HepG2 (cell line): ENCODE measurements around the gene ZCCHC8. TPM values are rescaled to one million over a fixed set of nuclear protein-coding genes. Genes with fewer than 3 reads are reported as not detected.

ENCODE experiments used
- ETV6 ChIP-seq: sonication (generic); formaldehyde crosslinking; conservative IDR thresholded peaks from 2 replicates; pipeline ENCODE4 v1.4.0; 2020; ENCODE audit warnings: missing genetic modification reagents
- FOSL2 ChIP-seq: sonication (generic); formaldehyde crosslinking; IDR thresholded peaks from 2 replicates; pipeline ENCODE4 v1.4.0; 2020; ENCODE audit warnings: missing genetic modification reagents
- GFI1 ChIP-seq: sonication (generic); formaldehyde crosslinking; IDR thresholded peaks from 2 replicates; pipeline ENCODE4 v1.5.0; 2020; ENCODE audit warnings: missing genetic modification reagents, mild to moderate bottlenecking, borderline replicate concordance
- HMG20A ChIP-seq: IDR thresholded peaks from 2 replicates; pipeline ENCODE4 v1.6.1; 2016; ENCODE audit warnings: borderline replicate concordance
- HNF4A ChIP-seq: sonication (generic); formaldehyde crosslinking; IDR thresholded peaks from 2 replicates; pipeline ENCODE4 v1.4.0; 2020; ENCODE audit warnings: missing genetic modification reagents
- HNRNPL ChIP-seq: fragments of 200-400 bp; formaldehyde crosslinking; IDR thresholded peaks from 2 replicates; pipeline ENCODE4 v1.6.1; 2017; ENCODE audit warnings: mild to moderate bottlenecking, low read depth, low read length
- IRF2 ChIP-seq: IDR thresholded peaks from 2 replicates; pipeline ENCODE4 v1.6.1; 2018; ENCODE audit warnings: missing genetic modification reagents, missing compliant biosample characterization
- KDM2A ChIP-seq: sonication (generic); formaldehyde crosslinking; IDR thresholded peaks from 2 replicates; pipeline ENCODE4 v1.4.0; 2020; ENCODE audit warnings: low read depth, missing genetic modification reagents, borderline replicate concordance
- LCORL ChIP-seq, 2 experiments: fragments of 450-650 bp in 1 of 2; sonication (generic) in 1 of 2; formaldehyde crosslinking in 1 of 2; IDR thresholded peaks; 2 replicates each; pipeline versions ENCODE4 v1.5.0 to v1.6.1; 2017 to 2020; ENCODE audit warnings: antibody characterized with exemption in 1 of 2, missing genetic modification reagents in 1 of 2
- RFXAP ChIP-seq: sonication (generic); formaldehyde crosslinking; IDR thresholded peaks from 2 replicates; pipeline ENCODE4 v1.4.0; 2020; ENCODE audit warnings: missing genetic modification reagents, borderline replicate concordance
- SIX4 ChIP-seq: sonication (generic); formaldehyde crosslinking; IDR thresholded peaks from 2 replicates; pipeline ENCODE4 v1.4.0; 2020; ENCODE audit warnings: missing genetic modification reagents
- SMAD9 ChIP-seq: sonication (generic); formaldehyde crosslinking; IDR thresholded peaks from 2 replicates; pipeline ENCODE4 v1.5.1; 2020; ENCODE audit warnings: mild to moderate bottlenecking, missing genetic modification reagents
- ZFP41 ChIP-seq: sonication (generic); formaldehyde crosslinking; IDR thresholded peaks from 2 replicates; pipeline ENCODE4 v1.4.0; 2020; ENCODE audit warnings: mild to moderate bottlenecking, missing genetic modification reagents, borderline replicate concordance
- ZNF460 ChIP-seq: sonication (generic); formaldehyde crosslinking; IDR thresholded peaks from 2 replicates; pipeline ENCODE4 v1.5.1; 2020; ENCODE audit warnings: missing genetic modification reagents, mild to moderate bottlenecking, borderline replicate concordance
- ZNF484 ChIP-seq: sonication (generic); formaldehyde crosslinking; IDR thresholded peaks from 2 replicates; pipeline ENCODE4 v1.5.1; 2020; ENCODE audit warnings: mild to moderate bottlenecking, low read depth, missing genetic modification reagents, borderline replicate concordance
- ZNF510 ChIP-seq: sonication (generic); formaldehyde crosslinking; IDR thresholded peaks from 2 replicates; pipeline ENCODE4 v1.4.0; 2020; ENCODE audit warnings: low read depth, mild to moderate bottlenecking, missing genetic modification reagents
- ZNF674 ChIP-seq: sonication (generic); formaldehyde crosslinking; IDR thresholded peaks from 2 replicates; pipeline ENCODE4 v1.5.0; 2020; ENCODE audit warnings: low read depth, mild to moderate bottlenecking, missing genetic modification reagents
- ZNF766 ChIP-seq: sonication (generic); formaldehyde crosslinking; IDR thresholded peaks from 2 replicates; pipeline ENCODE4 v1.5.0; 2020; ENCODE audit warnings: missing genetic modification reagents, borderline replicate concordance
- ZNF891 ChIP-seq: sonication (generic); formaldehyde crosslinking; IDR thresholded peaks from 2 replicates; pipeline ENCODE4 v1.5.0; 2020; ENCODE audit warnings: mild to moderate bottlenecking, missing genetic modification reagents
- polyA plus RNA-seq, 8 experiments: library from polyadenylated mRNA; depleted of rRNA in 3 of 8; stranded (reverse) in 7 of 8; unstranded in 1 of 8; fragments of >200 nt; fragmentation: Illumina TruSeq in 4 of 8; extraction: Trizol in 4 of 8; gene quantifications; 2 replicates each; pipeline versions ENCODE4 v1.2.1 to v1.2.3, GENCODE V29; 2011 to 2016; ENCODE audit warnings: low read depth in 4 of 8, missing spikeins in 1 of 8, mixed read lengths in 1 of 8; ENCODE audit not compliant: insufficient read depth in 1 of 8
- total RNA-seq, 5 experiments: library from RNA; depleted of rRNA; stranded (reverse); fragments of >200 nt; fragmentation: Illumina TruSeq; extraction: Trizol; gene quantifications; 2 replicates each; pipeline ENCODE4 v1.2.3, GENCODE V29; 2016; ENCODE audit warnings: low read depth in 1 of 5
- TF ChIP-seq, protein P1 (sequence below): sonication (generic); formaldehyde crosslinking; IDR thresholded peaks from 2 replicates; pipeline ENCODE4 v1.4.0; 2020; ENCODE audit warnings: mild to moderate bottlenecking, missing genetic modification reagents
- TF ChIP-seq, protein P2 (sequence below), 2 experiments: IDR thresholded peaks; 2 replicates each; pipeline ENCODE4 v1.6.1; 2011 to 2012; ENCODE audit warnings: low read length in 2 of 2, borderline replicate concordance in 1 of 2, low read depth in 1 of 2, mild to moderate bottlenecking in 1 of 2, moderate library complexity in 1 of 2
- TF ChIP-seq, protein P3 (sequence below): sonication (generic); formaldehyde crosslinking; IDR thresholded peaks from 2 replicates; pipeline ENCODE4 v1.8.0; 2022; ENCODE audit warnings: low read depth, missing genetic modification reagents

The ZCCHC8 gene
- total and polyA plus RNA-seq, 2 of the 13 experiments (the other 11 are each of a cell fraction or from before 2014, with no cell fraction given): 18.6 to 20.9 TPM

DNA sequence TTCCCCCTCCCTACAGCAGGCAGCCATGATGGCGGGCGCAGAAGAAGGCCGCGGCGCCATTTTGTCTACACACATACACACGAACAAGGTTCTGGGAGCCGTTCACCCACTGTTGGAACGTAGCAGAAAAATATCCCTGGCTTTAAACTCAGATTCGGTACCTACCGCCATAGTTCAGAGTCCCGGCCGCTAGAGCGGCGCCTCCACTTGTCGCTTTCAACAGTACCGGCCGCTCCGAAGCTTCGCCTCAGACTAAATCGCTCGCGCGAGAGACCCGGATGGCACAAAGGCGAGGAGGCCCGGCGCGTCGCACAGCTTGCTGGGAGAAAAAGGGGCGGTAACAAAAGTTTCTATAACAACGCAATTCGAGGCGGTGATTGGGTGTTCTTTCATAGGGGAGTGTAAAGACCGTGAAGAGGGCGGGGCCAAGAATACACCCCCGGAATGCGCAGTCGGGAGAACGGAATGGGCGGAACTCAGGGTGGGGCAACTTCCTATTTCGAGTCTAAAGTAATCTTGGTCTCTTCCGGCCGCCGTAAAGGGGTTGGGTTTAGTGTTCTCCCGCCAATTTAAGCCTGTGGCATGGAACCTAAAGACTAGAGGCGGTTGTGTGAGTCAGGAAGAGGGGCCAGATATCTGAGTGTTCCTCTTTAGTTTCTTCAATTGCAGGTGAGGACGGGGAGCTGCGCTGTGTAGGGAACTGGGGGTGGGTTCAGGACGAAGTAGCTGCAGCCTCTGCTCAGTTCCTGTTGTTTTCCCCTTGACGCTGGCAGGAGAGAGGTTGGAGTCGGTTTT lies 26.1 kb upstream of the ZCCHC8 start, which contains the start of the genes KNTC1 and RSRC2 (continued):
- TF ChIP-seq HNF4A (CRISPR knock-in tag) (peak; percentile 27; the same call in 1 of the 2 replicates), ZNF674 (no peak), ZNF510 (CRISPR knock-in tag) (no peak), FOSL2 (CRISPR knock-in tag) (peak; percentile 45), KDM2A (CRISPR knock-in tag) (peak; percentile 52), HMG20A (no peak), ZNF460 (CRISPR knock-in tag) (no peak), GFI1 (CRISPR knock-in tag) (0 out of 2 replicates have a peak, but pooled peaks have one; percentile 37), ZNF891 (CRISPR knock-in tag) (peak; percentile 6; the same call in 1 of the 2 replicates), ETV6 (no peak), SIX4 (CRISPR knock-in tag) (no peak), ZNF484 (CRISPR knock-in tag) (no peak), RFXAP (peak; percentile 89), LCORL (IDR thresholded peaks at IDR 0.05) (no peak), LCORL (CRISPR knock-in tag; IDR thresholded peaks at IDR 0.05) (0 out of 2 replicates have a peak, but pooled peaks have one; percentile 26), SMAD9 (no peak), HNRNPL (peak; percentile 81), IRF2 (CRISPR knock-in tag) (peak; percentile 81; the same call in 1 of the 2 replicates), ZFP41 (CRISPR knock-in tag) (no peak), ZNF766 (CRISPR knock-in tag) (no peak)
- TF ChIP-seq, protein P1, sequence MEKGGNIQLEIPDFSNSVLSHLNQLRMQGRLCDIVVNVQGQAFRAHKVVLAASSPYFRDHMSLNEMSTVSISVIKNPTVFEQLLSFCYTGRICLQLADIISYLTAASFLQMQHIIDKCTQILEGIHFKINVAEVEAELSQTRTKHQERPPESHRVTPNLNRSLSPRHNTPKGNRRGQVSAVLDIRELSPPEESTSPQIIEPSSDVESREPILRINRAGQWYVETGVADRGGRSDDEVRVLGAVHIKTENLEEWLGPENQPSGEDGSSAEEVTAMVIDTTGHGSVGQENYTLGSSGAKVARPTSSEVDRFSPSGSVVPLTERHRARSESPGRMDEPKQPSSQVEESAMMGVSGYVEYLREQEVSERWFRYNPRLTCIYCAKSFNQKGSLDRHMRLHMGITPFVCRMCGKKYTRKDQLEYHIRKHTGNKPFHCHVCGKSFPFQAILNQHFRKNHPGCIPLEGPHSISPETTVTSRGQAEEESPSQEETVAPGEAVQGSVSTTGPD (CRISPR knock-in tag): no peak
- TF ChIP-seq, protein P2, sequence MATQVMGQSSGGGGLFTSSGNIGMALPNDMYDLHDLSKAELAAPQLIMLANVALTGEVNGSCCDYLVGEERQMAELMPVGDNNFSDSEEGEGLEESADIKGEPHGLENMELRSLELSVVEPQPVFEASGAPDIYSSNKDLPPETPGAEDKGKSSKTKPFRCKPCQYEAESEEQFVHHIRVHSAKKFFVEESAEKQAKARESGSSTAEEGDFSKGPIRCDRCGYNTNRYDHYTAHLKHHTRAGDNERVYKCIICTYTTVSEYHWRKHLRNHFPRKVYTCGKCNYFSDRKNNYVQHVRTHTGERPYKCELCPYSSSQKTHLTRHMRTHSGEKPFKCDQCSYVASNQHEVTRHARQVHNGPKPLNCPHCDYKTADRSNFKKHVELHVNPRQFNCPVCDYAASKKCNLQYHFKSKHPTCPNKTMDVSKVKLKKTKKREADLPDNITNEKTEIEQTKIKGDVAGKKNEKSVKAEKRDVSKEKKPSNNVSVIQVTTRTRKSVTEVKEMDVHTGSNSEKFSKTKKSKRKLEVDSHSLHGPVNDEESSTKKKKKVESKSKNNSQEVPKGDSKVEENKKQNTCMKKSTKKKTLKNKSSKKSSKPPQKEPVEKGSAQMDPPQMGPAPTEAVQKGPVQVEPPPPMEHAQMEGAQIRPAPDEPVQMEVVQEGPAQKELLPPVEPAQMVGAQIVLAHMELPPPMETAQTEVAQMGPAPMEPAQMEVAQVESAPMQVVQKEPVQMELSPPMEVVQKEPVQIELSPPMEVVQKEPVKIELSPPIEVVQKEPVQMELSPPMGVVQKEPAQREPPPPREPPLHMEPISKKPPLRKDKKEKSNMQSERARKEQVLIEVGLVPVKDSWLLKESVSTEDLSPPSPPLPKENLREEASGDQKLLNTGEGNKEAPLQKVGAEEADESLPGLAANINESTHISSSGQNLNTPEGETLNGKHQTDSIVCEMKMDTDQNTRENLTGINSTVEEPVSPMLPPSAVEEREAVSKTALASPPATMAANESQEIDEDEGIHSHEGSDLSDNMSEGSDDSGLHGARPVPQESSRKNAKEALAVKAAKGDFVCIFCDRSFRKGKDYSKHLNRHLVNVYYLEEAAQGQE (IDR thresholded peaks at IDR 0.05; ENCODE audit: borderline replicate concordance in 1 of 2, low read depth in 1 of 2, low read length in 2 of 2): no peak; a peak in 1 of 4 replicates
- TF ChIP-seq, protein P3, sequence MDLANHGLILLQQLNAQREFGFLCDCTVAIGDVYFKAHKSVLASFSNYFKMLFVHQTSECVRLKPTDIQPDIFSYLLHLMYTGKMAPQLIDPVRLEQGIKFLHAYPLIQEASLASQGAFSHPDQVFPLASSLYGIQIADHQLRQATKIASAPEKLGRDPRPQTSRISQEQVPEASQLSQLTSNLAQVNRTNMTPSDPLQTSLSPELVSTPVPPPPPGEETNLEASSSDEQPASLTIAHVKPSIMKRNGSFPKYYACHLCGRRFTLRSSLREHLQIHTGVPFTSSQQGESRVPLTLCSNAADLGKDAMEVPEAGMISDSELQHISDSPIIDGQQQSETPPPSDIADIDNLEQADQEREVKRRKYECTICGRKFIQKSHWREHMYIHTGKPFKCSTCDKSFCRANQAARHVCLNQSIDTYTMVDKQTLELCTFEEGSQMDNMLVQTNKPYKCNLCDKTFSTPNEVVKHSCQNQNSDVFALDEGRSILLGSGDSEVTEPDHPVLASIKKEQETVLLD (CRISPR knock-in tag): 0 out of 2 replicates have a peak, but pooled peaks have one; percentile 55
